ENCODE results near the gene CCDC184. TPM values are rescaled to one million over a fixed set of nuclear protein-coding genes. Genes with fewer than 3 reads are reported as not detected.

Gene CCDC184
- total RNA-seq, 2 experiments from 2014 or later = 0.25 to 0.37 TPM

- ATAC-seq = no peak
- no peak overlapping the region for H3K27ac Mint-ChIP-seq
- no peaks in the 10 kb centered on the region for H3K36me3 Mint-ChIP-seq (ENCODE audit: low read depth)
- no peak for DNase-seq
- H3K4me1 Mint-ChIP-seq = peaks cover 5% of the 10 kb centered on the region
- no peaks in the 10 kb centered on the region for H3K9me3 Mint-ChIP-seq (ENCODE audit: low read depth)
- intact Hi-C loops (cut with DNase I, micrococcal nuclease) = no loop called here
- CTCF ChIA-PET = interaction anchor here (1.3 kb wide), 1 partner anchor 15 kb away, joined by 3 read pairs; no protein-coding TSS in a partner anchor
- POLR2A ChIA-PET = no interaction called here
- H3K27me3 Mint-ChIP-seq = peaks cover 13% of the 10 kb centered on the region
- no peak overlapping the region for H3K4me3 Mint-ChIP-seq
These were observed 7.7 kb downstream of the CCDC184 start for GRCh38 chr12:48191096-48191495.

GRCh38 chr12:48192861-48193260, 9.4 kb downstream of the CCDC184 start:
- Mint-ChIP-seq H3K27ac (no peak overlapping the region), H3K27me3 (peaks cover 9% of the 10 kb centered on the region), H3K36me3 (ENCODE audit: low read depth) (no peaks in the 10 kb centered on the region), H3K4me3 (no peak overlapping the region), H3K9me3 (ENCODE audit: low read depth) (no peaks in the 10 kb centered on the region), H3K4me1 (peaks cover 8% of the 10 kb centered on the region)
- no peak for DNase-seq
- ChIA-PET CTCF (no interaction called here), POLR2A (no interaction called here)
- intact Hi-C loops (cut with DNase I, micrococcal nuclease) = no loop called here
- no peak for ATAC-seq

- Mint-ChIP-seq H3K27ac (no peak overlapping the region), H3K4me3 (no peak overlapping the region), H3K9me3 (ENCODE audit: low read depth) (no peaks in the 10 kb centered on the region), H3K4me1 (peaks cover 8% of the 10 kb centered on the region), H3K27me3 (peaks cover 9% of the 10 kb centered on the region), H3K36me3 (ENCODE audit: low read depth) (peaks cover 2% of the 10 kb centered on the region)
- ChIA-PET POLR2A (no interaction called here), CTCF (interaction anchor here (0.5 kb wide), 1 partner anchor 336 kb away, joined by 3 read pairs; no protein-coding TSS in a partner anchor)
- intact Hi-C loops (cut with DNase I, micrococcal nuclease) = no loop called here
- ATAC-seq (no peak), DNase-seq (no peak)
These were observed 10.2 kb downstream of the CCDC184 start for GRCh38 chr12:48193623-48194022.

DNA sequence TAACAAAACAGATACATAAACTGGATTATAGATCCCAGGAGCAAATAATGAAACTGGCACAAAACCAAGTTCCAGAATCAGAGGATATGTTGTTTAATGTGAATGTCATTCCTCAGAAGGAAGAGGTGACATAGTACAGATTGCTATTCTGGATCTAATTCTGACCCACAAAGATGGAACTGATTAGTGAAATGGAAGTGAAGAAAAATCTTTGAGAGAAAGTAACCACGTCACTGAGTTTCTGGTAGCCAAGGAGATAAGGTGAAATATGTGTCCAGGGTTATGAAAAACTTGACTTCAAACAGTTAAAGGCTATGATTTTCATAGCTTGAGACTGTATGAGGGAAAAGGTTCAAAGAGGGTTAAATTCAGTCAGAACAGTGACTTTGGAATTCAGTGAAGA, 11.4 kb downstream of the CCDC184 start:
- H3K36me3 Mint-ChIP-seq (ENCODE audit: low read depth) = peaks cover 3% of the 10 kb centered on the region
- H3K4me3 Mint-ChIP-seq = no peak overlapping the region
- H3K9me3 Mint-ChIP-seq (ENCODE audit: low read depth) = no peaks in the 10 kb centered on the region
- no peak for DNase-seq
- ATAC-seq = no peak
- peaks cover 9% of the 10 kb centered on the region for H3K27me3 Mint-ChIP-seq
- intact Hi-C loops (cut with DNase I, micrococcal nuclease) = loop anchor here (5.0 kb wide), 6 partner anchors 37 to 938 kb away; partner anchors contain the start of genes ASB8 (in 1 of the 2), TUBA1B (in 1 of the 2) and ZNF641 (in 1 of the 2)
- no peak overlapping the region for H3K27ac Mint-ChIP-seq
- ChIA-PET CTCF (interaction anchor here (0.9 to 1.0 kb wide), 2 partner anchors 11 to 29 kb away, joined by 3 read pairs; partner anchors contain the start of gene CCDC184), POLR2A (no interaction called here)
- H3K4me1 Mint-ChIP-seq = peaks cover 13% of the 10 kb centered on the region

DNA sequence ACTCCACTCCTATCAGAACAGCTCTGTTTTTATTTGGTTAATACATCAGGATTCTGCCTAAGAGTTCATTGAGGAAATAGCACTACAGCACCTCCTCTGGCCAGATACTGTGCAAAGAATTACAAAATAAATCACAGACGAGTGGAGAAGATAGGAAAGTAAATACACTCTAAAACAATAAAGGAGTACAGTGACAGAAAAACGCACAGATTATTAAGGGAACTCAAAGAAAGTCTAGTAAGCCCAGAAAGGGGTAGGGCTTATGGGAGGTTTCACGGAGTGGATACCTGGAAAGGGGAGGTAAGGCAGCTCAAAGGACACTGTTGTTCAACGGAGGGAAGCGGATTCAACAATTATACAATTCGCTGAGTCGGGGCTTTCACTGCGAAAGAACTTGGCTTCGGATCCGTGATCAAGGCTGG, 14.1 kb downstream of the CCDC184 start:
- Mint-ChIP-seq H3K4me1 (peaks cover 30% of the 10 kb centered on the region), H3K4me3 (peak overlapping the region; percentile 80), H3K9me3 (ENCODE audit: low read depth) (peaks cover 4% of the 10 kb centered on the region), H3K36me3 (ENCODE audit: low read depth) (peaks cover 28% of the 10 kb centered on the region), H3K27ac (peak overlapping the region; percentile 99), H3K27me3 (peaks cover 4% of the 10 kb centered on the region)
- ChIA-PET CTCF (interaction anchor here (0.5 to 4.5 kb wide), 25 partner anchors 8 to 1125 kb away, joined by 3 to 19 read pairs (median 4); partner anchors contain the start of genes ASB8 and CCDC184), POLR2A (interaction anchor here (1.0 to 2.1 kb wide), 4 partner anchors 10 to 365 kb away, joined by 3 to 9 read pairs (median 3); partner anchors contain the start of gene ASB8)
- no peak for DNase-seq
- intact Hi-C loops (cut with DNase I, micrococcal nuclease) = loop anchor here (5.0 kb wide), 6 partner anchors 40 to 935 kb away; partner anchors contain the start of genes ASB8 (in 1 of the 2), TUBA1B (in 1 of the 2) and ZNF641 (in 1 of the 2)
- peak; percentile 31 for ATAC-seq

DNA sequence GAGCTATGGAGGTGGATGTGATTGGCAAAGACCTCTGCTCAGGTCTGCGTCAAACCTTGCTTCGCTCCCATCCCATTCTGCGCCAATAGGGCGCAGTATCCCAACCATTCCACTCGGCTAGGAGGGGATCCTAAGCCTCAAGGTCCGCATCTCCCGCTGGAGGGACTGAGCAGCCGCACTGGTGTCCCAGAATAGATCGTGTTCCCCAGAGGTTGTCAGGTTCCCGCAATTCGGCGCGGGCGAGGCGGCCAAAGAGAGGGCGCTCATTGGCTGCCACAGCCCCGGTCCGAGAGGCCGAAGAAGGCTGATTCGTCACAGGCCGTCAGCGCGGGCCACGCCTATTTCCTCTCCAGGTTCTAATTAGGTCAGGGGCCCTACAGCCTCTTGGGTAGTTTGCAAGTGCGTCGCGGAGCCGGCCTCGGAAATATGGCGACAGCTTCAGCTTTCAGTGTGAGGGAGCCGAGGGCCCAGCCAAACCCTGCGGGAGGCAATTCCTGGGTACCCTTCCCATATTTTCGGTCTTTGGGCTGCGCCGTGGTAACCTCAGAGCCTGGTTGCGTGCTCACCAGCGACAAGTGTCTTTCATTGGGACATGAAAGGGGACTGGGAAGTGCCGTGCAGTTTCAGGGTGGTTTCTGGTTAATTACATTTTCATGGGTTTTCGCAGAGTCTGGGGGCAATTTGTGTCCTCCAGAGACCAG, 14.7 kb downstream of the CCDC184 start:
- H3K36me3 Mint-ChIP-seq (ENCODE audit: low read depth) = peaks cover 33% of the 10 kb centered on the region
- H3K27ac Mint-ChIP-seq = peak overlapping the region; percentile 99
- POLR2A ChIA-PET = interaction anchor here (1.0 to 2.1 kb wide), 4 partner anchors 11 to 366 kb away, joined by 3 to 9 read pairs (median 3); partner anchors contain the start of gene ASB8
- peaks cover 10% of the 10 kb centered on the region for H3K9me3 Mint-ChIP-seq (ENCODE audit: low read depth)
- peaks cover 30% of the 10 kb centered on the region for H3K4me1 Mint-ChIP-seq
- peak overlapping the region; percentile 80 for H3K4me3 Mint-ChIP-seq
- DNase-seq = peak; percentile 97
- peaks cover 4% of the 10 kb centered on the region for H3K27me3 Mint-ChIP-seq
- intact Hi-C loops (cut with DNase I, micrococcal nuclease) = loop anchor here (1.0 to 5.0 kb wide), 15 partner anchors 15 to 934 kb away; partner anchors contain the start of genes ASB8 (in 2 of the 2), CCDC184 (in 2 of the 2), ZNF641 (in 2 of the 2) and CCNT1 (in 1 of the 2)
- CTCF ChIA-PET = interaction anchor here (0.5 to 4.5 kb wide), 23 partner anchors 8 to 1125 kb away, joined by 3 to 33 read pairs (median 4); partner anchors contain the start of genes ASB8 and CCDC184
- ATAC-seq = peak; percentile 98

DNA sequence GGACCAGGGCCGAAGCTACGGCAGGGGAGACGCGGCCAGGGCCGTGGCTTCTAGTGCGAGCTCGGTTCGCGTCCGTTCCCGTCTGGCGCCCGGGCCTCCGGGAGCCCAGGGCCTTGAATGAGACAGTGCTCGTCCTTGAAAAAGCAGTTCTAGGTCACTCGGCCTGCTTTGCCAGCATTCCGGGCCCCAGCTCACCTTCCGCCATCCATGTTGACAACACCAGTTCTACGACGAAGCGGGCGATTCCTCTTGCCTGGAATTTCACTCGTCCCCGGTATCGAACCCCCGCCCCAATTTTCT, 15.2 kb downstream of the CCDC184 start:
- POLR2A ChIA-PET = interaction anchor here (1.1 to 2.1 kb wide), 2 partner anchors 14 to 41 kb away, joined by 3 to 9 read pairs; partner anchors contain the start of gene ASB8
- intact Hi-C loops (cut with DNase I, micrococcal nuclease) = loop anchor here (1.0 to 5.0 kb wide), 15 partner anchors 15 to 934 kb away; partner anchors contain the start of genes ASB8 (in 2 of the 2), CCDC184 (in 2 of the 2), ZNF641 (in 2 of the 2) and CCNT1 (in 1 of the 2)
- H3K36me3 Mint-ChIP-seq (ENCODE audit: low read depth) = peaks cover 36% of the 10 kb centered on the region

DNA sequence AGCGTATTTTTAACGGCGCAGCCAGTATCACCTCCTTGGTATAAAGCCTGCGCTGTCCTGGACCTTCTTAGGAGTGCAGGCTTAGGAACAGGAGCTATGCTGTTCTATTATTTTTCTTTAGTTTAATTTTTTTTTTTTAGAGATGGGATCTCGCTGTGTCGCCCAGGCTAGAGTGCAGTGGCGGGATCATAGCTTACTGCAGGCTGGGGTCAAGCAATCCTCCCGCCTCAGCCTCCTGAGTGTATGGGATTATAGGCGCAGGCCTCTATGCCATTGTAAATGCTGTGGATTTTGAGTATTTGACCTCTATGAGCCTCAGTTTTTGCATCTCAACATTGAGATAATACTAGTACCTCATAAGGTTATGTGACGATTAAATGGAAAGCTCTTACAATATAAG, 15.5 kb downstream of the CCDC184 start:
- intact Hi-C loops (cut with DNase I, micrococcal nuclease) = loop anchor here (1.0 to 5.0 kb wide), 15 partner anchors 16 to 933 kb away; partner anchors contain the start of genes ASB8 (in 2 of the 2), CCDC184 (in 2 of the 2), ZNF641 (in 2 of the 2) and CCNT1 (in 1 of the 2)
- CTCF ChIA-PET = interaction anchor here (0.7 to 4.5 kb wide), 15 partner anchors 10 to 554 kb away, joined by 3 to 33 read pairs (median 5); partner anchors contain the start of genes CCDC184 and TMEM106C

More for the DNA sequence above, 15.2 kb downstream of the CCDC184 start:
- peaks cover 13% of the 10 kb centered on the region for H3K9me3 Mint-ChIP-seq (ENCODE audit: low read depth)
- peaks cover 30% of the 10 kb centered on the region for H3K4me1 Mint-ChIP-seq
- H3K4me3 Mint-ChIP-seq = peak overlapping the region; percentile 80
- peak overlapping the region; percentile 99 for H3K27ac Mint-ChIP-seq
- CTCF ChIA-PET = interaction anchor here (0.7 to 4.5 kb wide), 15 partner anchors 7 to 555 kb away, joined by 3 to 33 read pairs (median 5); partner anchors contain the start of genes CCDC184 and TMEM106C
- ATAC-seq = peak; percentile 25
- peak; percentile 51 for DNase-seq
- H3K27me3 Mint-ChIP-seq = peaks cover 4% of the 10 kb centered on the region

DNA sequence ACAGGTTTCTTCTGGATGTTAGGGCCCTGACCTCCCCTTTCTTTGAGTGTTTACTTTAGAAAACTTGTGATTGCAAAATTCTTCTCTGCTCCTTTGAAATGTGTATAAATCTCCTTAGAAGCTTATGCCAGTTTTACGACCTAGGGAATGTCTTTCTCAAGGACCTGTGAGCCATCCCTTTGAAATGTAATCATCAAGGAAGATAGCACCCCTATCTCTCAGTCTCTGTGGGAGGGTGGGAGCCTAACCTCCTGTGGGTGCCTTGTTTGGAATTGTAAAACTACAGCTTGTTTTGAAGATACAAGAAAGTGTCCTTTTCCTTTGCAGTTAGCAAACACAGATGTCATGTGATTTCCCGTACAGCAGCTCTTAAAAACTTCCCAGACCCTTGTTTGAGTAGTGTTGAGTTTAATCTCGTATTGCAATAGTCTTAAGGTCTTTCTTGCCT, 16.4 kb downstream of the CCDC184 start:
- ChIA-PET CTCF (interaction anchor here (0.9 to 4.5 kb wide), 18 partner anchors 10 to 1167 kb away, joined by 3 to 33 read pairs (median 4); partner anchors contain the start of genes CCDC184 and SENP1), POLR2A (interaction anchor here (1.2 kb wide), 1 partner anchor 315 kb away, joined by 3 read pairs; no protein-coding TSS in a partner anchor)
- ATAC-seq (no peak), DNase-seq (no peak)
- Mint-ChIP-seq H3K27ac (peak overlapping the region; percentile 99), H3K4me1 (peaks cover 30% of the 10 kb centered on the region), H3K36me3 (ENCODE audit: low read depth) (peaks cover 47% of the 10 kb centered on the region), H3K27me3 (no peaks in the 10 kb centered on the region), H3K9me3 (ENCODE audit: low read depth) (peaks cover 17% of the 10 kb centered on the region), H3K4me3 (peak overlapping the region; percentile 80)
- intact Hi-C loops (cut with DNase I, micrococcal nuclease) = loop anchor here (2.0 to 5.0 kb wide), 9 partner anchors 17 to 933 kb away; partner anchors contain the start of genes ZNF641 (in 2 of the 2), ASB8 (in 1 of the 2), CCDC184 (in 1 of the 2) and KANSL2 (in 1 of the 2)

More for the DNA sequence above, 15.5 kb downstream of the CCDC184 start:
- Mint-ChIP-seq H3K4me3 (peak overlapping the region; percentile 80), H3K27me3 (peaks cover 4% of the 10 kb centered on the region), H3K9me3 (ENCODE audit: low read depth) (peaks cover 13% of the 10 kb centered on the region), H3K27ac (peak overlapping the region; percentile 99), H3K4me1 (peaks cover 30% of the 10 kb centered on the region), H3K36me3 (ENCODE audit: low read depth) (peaks cover 40% of the 10 kb centered on the region)
- DNase-seq (no peak), ATAC-seq (no peak)
- POLR2A ChIA-PET = interaction anchor here (1.1 to 2.1 kb wide), 2 partner anchors 14 to 41 kb away, joined by 3 to 9 read pairs; partner anchors contain the start of gene ASB8

DNA sequence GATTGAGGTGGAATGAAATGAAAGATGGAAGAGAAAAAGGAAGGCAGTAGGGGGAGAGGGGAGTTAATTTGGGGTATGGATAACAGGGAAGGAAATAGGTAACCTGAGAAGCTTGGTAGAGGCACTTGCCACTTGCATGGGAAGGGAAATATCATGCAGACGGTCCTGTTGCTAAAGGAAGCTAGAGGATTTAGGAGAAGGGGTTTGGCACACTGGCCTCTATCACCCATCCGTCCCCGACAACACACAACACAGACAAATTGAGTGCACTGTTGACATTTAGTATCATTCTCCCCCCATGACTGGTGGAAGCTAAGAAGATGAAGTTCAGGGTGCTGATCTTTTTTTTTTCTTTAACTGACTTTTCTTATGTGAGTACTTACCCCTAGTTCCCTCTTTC, 17.6 kb downstream of the CCDC184 start:
- H3K4me3 Mint-ChIP-seq = no peak overlapping the region
- ChIA-PET POLR2A (interaction anchor here (1.2 kb wide), 1 partner anchor 316 kb away, joined by 3 read pairs; no protein-coding TSS in a partner anchor), CTCF (interaction anchor here (0.7 to 4.5 kb wide), 4 partner anchors 12 to 417 kb away, joined by 3 to 33 read pairs (median 11); no protein-coding TSS in a partner anchor)
- DNase-seq = no peak
- peaks cover 28% of the 10 kb centered on the region for H3K4me1 Mint-ChIP-seq
- peaks cover 17% of the 10 kb centered on the region for H3K9me3 Mint-ChIP-seq (ENCODE audit: low read depth)
- ATAC-seq = no peak
- H3K27ac Mint-ChIP-seq = peak overlapping the region; percentile 99
- no peaks in the 10 kb centered on the region for H3K27me3 Mint-ChIP-seq
- peaks cover 53% of the 10 kb centered on the region for H3K36me3 Mint-ChIP-seq (ENCODE audit: low read depth)
- intact Hi-C loops (cut with DNase I, micrococcal nuclease) = no loop called here
